ENCODE measurements around the gene GALNT7.
"Not testable (repeated sequence)": the region's sequence is repeated elsewhere in the genome, so short reads cannot be mapped to it uniquely, and the experiment has no call there.

Gene GALNT7

GRCh38 chr4:173174594-173175012 lies 6.0 kb downstream of the GALNT7 start:
- TF ChIP-seq CTCF (conservative IDR thresholded peaks at IDR 0.05), result no peak
- no peak overlapping the region for H3K27ac ChIP-seq

GRCh38 chr4:173176010-173176409 lies 7.4 kb downstream of the GALNT7 start:
- no peak overlapping the region for H3K27ac ChIP-seq

GRCh38 chr4:173177232-173177631 lies 8.6 kb downstream of the GALNT7 start:
- H3K27ac ChIP-seq, result no peak overlapping the region
- TF ChIP-seq CTCF (conservative IDR thresholded peaks at IDR 0.05), result no peak

More at GRCh38 chr4:173176010-173176409, 7.4 kb downstream of the GALNT7 start:
- TF ChIP-seq CTCF (conservative IDR thresholded peaks at IDR 0.05), result no peak

- TF ChIP-seq CTCF (conservative IDR thresholded peaks at IDR 0.05), result no peak
- H3K27ac ChIP-seq, result no peak overlapping the region
Observed at GRCh38 chr4:173178144-173178543, 9.5 kb downstream of the GALNT7 start.

GRCh38 chr4:173181848-173182247 lies 13.2 kb downstream of the GALNT7 start:
- TF ChIP-seq CTCF (conservative IDR thresholded peaks at IDR 0.05), result no peak

GRCh38 chr4:173182403-173182802 lies 13.8 kb downstream of the GALNT7 start:
- H3K27ac ChIP-seq, result no peak overlapping the region
- TF ChIP-seq CTCF (conservative IDR thresholded peaks at IDR 0.05), result no peak

More at GRCh38 chr4:173181848-173182247, 13.2 kb downstream of the GALNT7 start:
- no peak overlapping the region for H3K27ac ChIP-seq

GRCh38 chr4:173183659-173184247 lies 15.1 kb downstream of the GALNT7 start:
- not testable (repeated sequence) for H3K27ac ChIP-seq

- no peak for TF ChIP-seq CTCF (conservative IDR thresholded peaks at IDR 0.05)
- no peak overlapping the region for H3K27ac ChIP-seq
Observed at GRCh38 chr4:173185847-173186510, 17.4 kb downstream of the GALNT7 start.
